GM12878 (cell line): Measurements from ENCODE around the gene ACTR1A. TPM values are rescaled to one million over a fixed set of nuclear protein-coding genes. Genes with fewer than 3 reads are reported as not detected.

Experiments
- ATAC-seq: fragments of 200-7000 bp; cut with Tn5 transposase; 3 replicates; pipeline ENCODE4 v1.9.1; 2020; ENCODE audit warnings: mild to moderate bottlenecking, moderate library complexity
- BruUV-seq: library from RNA; stranded (reverse); fragments of 400-500 nt; replicated peaks from 2 replicates; lab custom pipeline; 2021; lab: Mats Ljungman, UMichigan
- CTCF ChIA-PET: fragments of 300-600 bp; sonication (Branson Sonifier 250); formaldehyde crosslinking; extraction: SDS; loops from one replicate; lab custom pipeline; 2021; ENCODE audit warnings: inconsistent platforms; lab: Yijun Ruan, JAX
- POLR2A ChIA-PET: fragments of 350-600 bp; formaldehyde crosslinking; extraction: SDS; loops from one replicate; lab custom pipeline; 2021; ENCODE audit warnings: inconsistent platforms; lab: Charles Lee
- RAD21 ChIA-PET: fragments of 300-600 bp; sonication (Branson Sonifier 250); formaldehyde crosslinking; loops from one replicate; lab custom pipeline; 2023; ENCODE audit warnings: antibody characterized with exemption; ENCODE audit not compliant: unreplicated experiment; lab: Charles Lee
- SMC1A ChIA-PET: fragments of 300-600 bp; sonication (Branson Sonifier 250); formaldehyde crosslinking; loops from one replicate; lab custom pipeline; 2023; ENCODE audit not compliant: unreplicated experiment, uncharacterized antibody; lab: Charles Lee
- DNase-seq: peaks from one replicate; pipeline ENCODE4 v3.0.0-alpha.2; 2011; ENCODE audit warnings: low read depth, low spot score
- FAIRE-seq: peaks from 3 replicates; lab custom pipeline; 2011; peaks lifted over from hg19 to GRCh38; lab: Jason Lieb, UNC
- H2AFZ ChIP-seq: 2 replicates; pipeline ENCODE4 v1.6.0; 2011; ENCODE audit warnings: low read depth, low read length, control low read depth; ENCODE audit not compliant: control insufficient read depth
- H3K27ac ChIP-seq: 2 replicates; pipeline ENCODE4 v1.5.1; 2011; ENCODE audit warnings: control low read depth; ENCODE audit not compliant: control insufficient read depth, insufficient read depth
- H3K27me3 ChIP-seq, 2 experiments: replicated peaks in 1 of 2; 2 replicates each; pipeline versions ENCODE4 v1.6.0 to v1.6.1; 2011; ENCODE audit warnings: low read length in 1 of 2; ENCODE audit not compliant: control insufficient read depth in 2 of 2, insufficient read depth in 2 of 2
- H3K36me3 ChIP-seq, 2 experiments: 2 replicates each; pipeline ENCODE4 v1.5.1; 2011; ENCODE audit warnings: low read length in 1 of 2; ENCODE audit not compliant: control insufficient read depth in 2 of 2, insufficient read depth in 2 of 2
- H3K4me1 ChIP-seq: 2 replicates; pipeline ENCODE4 v1.6.1; 2011; ENCODE audit warnings: mild to moderate bottlenecking, low read length, moderate library complexity, mixed read lengths; ENCODE audit not compliant: control insufficient read depth, insufficient read depth
- H3K4me2 ChIP-seq: 2 replicates; pipeline ENCODE4 v1.6.0; 2011; ENCODE audit warnings: control low read depth; ENCODE audit not compliant: control insufficient read depth, insufficient read depth
- H3K4me3 ChIP-seq: fragments of 200-600 bp; sonication (generic); 2 replicates; pipeline ENCODE4 v1.5.1; 2016
- H3K79me2 ChIP-seq: 2 replicates; pipeline ENCODE4 v1.6.0; 2011; ENCODE audit warnings: low read length; ENCODE audit not compliant: control insufficient read depth, insufficient read depth
- H3K9ac ChIP-seq: 2 replicates; pipeline ENCODE4 v1.8.0; 2011; ENCODE audit warnings: low read length, control low read depth, mixed read lengths; ENCODE audit not compliant: control insufficient read depth, insufficient read depth
- H3K9me3 ChIP-seq: replicated peaks from 3 replicates; pipeline ENCODE4 v1.5.1; 2011; ENCODE audit warnings: mild to moderate bottlenecking, low read length; ENCODE audit not compliant: control insufficient read depth, insufficient read depth
- H4K20me1 ChIP-seq: 2 replicates; pipeline ENCODE4 v1.6.0; 2011; ENCODE audit not compliant: control insufficient read depth, insufficient read depth
- BHLHE40 ChIP-seq, 2 experiments: fragments of 450-650 bp in 1 of 2; IDR thresholded peaks; 2 replicates each; pipeline ENCODE4 v1.6.1; 2011 to 2017; ENCODE audit warnings: low read depth in 2 of 2, borderline replicate concordance in 1 of 2, improper control_type of control experiment in 1 of 2, low read length in 1 of 2, mild to moderate bottlenecking in 1 of 2
- CBFB ChIP-seq: IDR thresholded peaks from 2 replicates; pipeline ENCODE4 v1.6.1; 2016; ENCODE audit warnings: antibody characterized with exemption, low read depth
- CBX5 ChIP-seq: sonication (generic); IDR thresholded peaks from 2 replicates; pipeline ENCODE4 v1.6.1; 2016; ENCODE audit warnings: low read depth, moderate library complexity, mild to moderate bottlenecking, inconsistent platforms
- CTCF ChIP-seq, 3 experiments: IDR thresholded peaks in 2 of 3; conservative IDR thresholded peaks in 1 of 3; 2 replicates each; pipeline ENCODE4 v1.5.1; 2011; ENCODE audit warnings: low read depth in 3 of 3, low read length in 3 of 3, mild to moderate bottlenecking in 3 of 3, control low read depth in 2 of 3, moderate library complexity in 2 of 3, inconsistent platforms in 1 of 3, mixed read lengths in 1 of 3; ENCODE audit not compliant: control insufficient read depth in 2 of 3, insufficient read depth in 1 of 3; ENCODE audit errors: extremely low read depth in 1 of 3
- ESRRA ChIP-seq: IDR thresholded peaks from 2 replicates; pipeline ENCODE4 v1.6.1; 2012; ENCODE audit warnings: mild to moderate bottlenecking, low read length, improper control_type of control experiment
- FOS ChIP-seq: IDR thresholded peaks from 3 replicates; pipeline ENCODE4 v1.6.1; 2011; ENCODE audit warnings: borderline replicate concordance; ENCODE audit not compliant: insufficient read length; ENCODE audit errors: extremely low read depth
- JUNB ChIP-seq: IDR thresholded peaks from 2 replicates; pipeline ENCODE4 v1.6.1; 2016; ENCODE audit warnings: antibody characterized with exemption, mild to moderate bottlenecking
- KAT2A ChIP-seq: conservative IDR thresholded peaks from 2 replicates; pipeline ENCODE4 v1.6.1; 2011; ENCODE audit warnings: low read depth, low read length; ENCODE audit not compliant: control insufficient read depth
- MAX ChIP-seq: IDR thresholded peaks from 2 replicates; pipeline ENCODE4 v1.6.1; 2012; ENCODE audit warnings: low read depth, low read length, improper control_type of control experiment
- MLLT1 ChIP-seq: fragments of 450-650 bp; IDR thresholded peaks from 2 replicates; pipeline ENCODE4 v1.6.1; 2016; ENCODE audit warnings: mild to moderate bottlenecking
- POLR2A ChIP-seq: IDR thresholded peaks from 2 replicates; pipeline ENCODE4 v1.6.1; 2011; ENCODE audit warnings: low read depth, mild to moderate bottlenecking, low read length
- PRDM15 ChIP-seq: fragments of 450-650 bp; formaldehyde crosslinking; IDR thresholded peaks from 2 replicates; pipeline ENCODE4 v1.4.0; 2020; ENCODE audit warnings: mild to moderate bottlenecking, moderate library complexity
- RAD51 ChIP-seq: fragments of 450-650 bp; IDR thresholded peaks from 2 replicates; pipeline ENCODE4 v1.6.1; 2016; ENCODE audit warnings: moderate library complexity, mild to moderate bottlenecking, inconsistent platforms
- RCOR1 ChIP-seq: conservative IDR thresholded peaks from 2 replicates; pipeline ENCODE4 v1.6.1; 2012; ENCODE audit warnings: low read depth, low read length, improper control_type of control experiment
- RELA ChIP-seq: fragments of 450-650 bp; IDR thresholded peaks from 2 replicates; pipeline ENCODE4 v1.8.0; 2014; ENCODE audit warnings: borderline replicate concordance; ENCODE audit not compliant: partially characterized antibody
- YBX1 ChIP-seq: fragments of 450-650 bp; IDR thresholded peaks from 2 replicates; pipeline ENCODE4 v1.6.1; 2016; ENCODE audit warnings: antibody characterized with exemption
- ZNF207 ChIP-seq: fragments of 450-650 bp; IDR thresholded peaks from 2 replicates; pipeline ENCODE4 v1.6.1; 2014; ENCODE audit warnings: antibody characterized with exemption, mild to moderate bottlenecking, borderline replicate concordance
- ZNF24 ChIP-seq: fragments of 450-650 bp; IDR thresholded peaks from 2 replicates; pipeline ENCODE4 v1.6.1; 2017; ENCODE audit warnings: antibody characterized with exemption, mild to moderate bottlenecking
- ZSCAN29 ChIP-seq: fragments of 450-650 bp; IDR thresholded peaks from 2 replicates; pipeline ENCODE4 v1.6.1; 2017; ENCODE audit warnings: mild to moderate bottlenecking, moderate library complexity
- whole genome bisulfite sequencing: methylation state at CpG from one replicate; pipeline ENCODE4 v1.1.6; 2016; ENCODE audit warnings: low lambda C conversion rate; ENCODE audit not compliant: insufficient replicate concordance, insufficient coverage; ENCODE audit errors: missing lambda C conversion rate; 5-methylcytosine and 5-hydroxymethylcytosine counted together
- in situ Hi-C: fragments of 300-500 bp; cut with MboI; formaldehyde crosslinking; loops from 9 replicates; pipeline ENCODE4 v1.14.3; 2018; ENCODE audit warnings: mixed read lengths
- intact Hi-C: fragments of 100-400 bp; cut with micrococcal nuclease; formaldehyde crosslinking; loops from one replicate; pipeline ENCODE4 v1.14.2; 2022; ENCODE audit not compliant: unreplicated experiment
- polyA plus RNA-seq, 11 experiments: library from polyadenylated mRNA; depleted of rRNA in 4 of 11; unstranded in 6 of 11; stranded (reverse) in 5 of 11; fragments of >200 nt; fragmentation: Nextera tagmentation in 4 of 11; fragmentation: Illumina TruSeq in 1 of 11; extraction: Ambion mirVana in 4 of 11; extraction: Trizol in 1 of 11; gene quantifications; 1 replicate in 1 of 11; 2 replicates in 10 of 11; pipeline versions ENCODE4 v1.2.1 to v1.2.3, GENCODE V29; 2011 to 2016; ENCODE audit warnings: inconsistent platforms in 2 of 11, missing spikeins in 2 of 11, low read depth in 1 of 11
- total RNA-seq, 4 experiments: library from RNA; depleted of rRNA in 3 of 4; stranded (reverse); fragments of >200 nt in 3 of 4; fragmentation: Illumina TruSeq in 1 of 4; extraction: Trizol in 1 of 4; gene quantifications; 2 replicates each; pipeline versions ENCODE4 v1.2.1 to v1.2.3, GENCODE V29; 2013 to 2021

The ACTR1A gene
- total and polyA plus RNA-seq, 10 of the 15 experiments (the other 5 are each of a cell fraction or from before 2014, with no cell fraction given) = 43.0 to 110 (median 78.9) TPM

- in situ Hi-C loops (no loop called here), intact Hi-C loops (no loop called here)
- no peaks in the 10 kb centered on the region for H3K27me3 ChIP-seq
- H3K9ac ChIP-seq = no peak overlapping the region
- H3K36me3 ChIP-seq = no peaks in the 10 kb centered on the region; a peak in 1 of 4 replicates
- peaks cover 16% of the 10 kb centered on the region for H3K4me1 ChIP-seq
- peaks cover 11% of the 10 kb centered on the region for H3K79me2 ChIP-seq
- POLR2A ChIA-PET = no interaction called here
- no peaks in the 10 kb centered on the region for H4K20me1 ChIP-seq
- ATAC-seq (no peak), DNase-seq (no peak), FAIRE-seq (no peak)
- SMC1A ChIA-PET = interaction anchor here (1.1 kb wide), 1 partner anchor 57 kb away, joined by 3 read pairs; no protein-coding TSS in a partner anchor
- no peak overlapping the region for H3K4me2 ChIP-seq
- no peaks in the 10 kb centered on the region for H3K9me3 ChIP-seq
- H2AFZ ChIP-seq = no peak overlapping the region
- H3K27ac ChIP-seq = no peak overlapping the region
- RAD21 ChIA-PET = interaction anchor here (1.2 kb wide), 1 partner anchor 128 kb away, joined by 3 read pairs; no protein-coding TSS in a partner anchor
- no peak for TF ChIP-seq JUNB
- no peak for TF ChIP-seq ZNF24
- TF ChIP-seq RCOR1 = no peak
- no peak for TF ChIP-seq KAT2A
- TF ChIP-seq ZSCAN29 = no peak
- no peak for TF ChIP-seq YBX1
- no peak for TF ChIP-seq BHLHE40 (IDR thresholded peaks at IDR 0.05; ENCODE audit: borderline replicate concordance in 1 of 2, low read depth in 2 of 2, low read length in 1 of 2)
- no peak for TF ChIP-seq POLR2A
- no peak for TF ChIP-seq CBX5
- no peak for TF ChIP-seq PRDM15 (CRISPR knock-in tag)
- TF ChIP-seq MAX = no peak
- TF ChIP-seq CBFB = no peak
- TF ChIP-seq RELA = no peak
- no peak for TF ChIP-seq RAD51
- TF ChIP-seq CTCF (IDR thresholded peaks at IDR 0.05 in 2 of 3, conservative IDR thresholded peaks at IDR 0.05 in 1 of 3; ENCODE audit: control insufficient read depth in 2 of 3, extremely low read depth in 1 of 3, insufficient read depth in 1 of 3, low read depth in 3 of 3, low read length in 3 of 3) = no peak
- TF ChIP-seq MLLT1 = no peak
- TF ChIP-seq ZNF207 = no peak
- TF ChIP-seq ESRRA = no peak
- TF ChIP-seq FOS = no peak
- CTCF ChIA-PET = no interaction called here
- no TSS peak for BruUV-seq
- WGBS = 98% methylated on average over 7 of the region's 7 CpGs
- H3K4me3 ChIP-seq = no peak overlapping the region
Observed at GRCh38 chr10:102455893-102456471, 46.5 kb downstream of the ACTR1A start.
